Measurements from ENCODE around the gene SLC26A1. TPM values are rescaled to one million over a fixed set of nuclear protein-coding genes. Genes with fewer than 3 reads are reported as not detected.

Gene SLC26A1
- total RNA-seq, 1 experiment from 2014 or later, result 0.09 TPM

DNA sequence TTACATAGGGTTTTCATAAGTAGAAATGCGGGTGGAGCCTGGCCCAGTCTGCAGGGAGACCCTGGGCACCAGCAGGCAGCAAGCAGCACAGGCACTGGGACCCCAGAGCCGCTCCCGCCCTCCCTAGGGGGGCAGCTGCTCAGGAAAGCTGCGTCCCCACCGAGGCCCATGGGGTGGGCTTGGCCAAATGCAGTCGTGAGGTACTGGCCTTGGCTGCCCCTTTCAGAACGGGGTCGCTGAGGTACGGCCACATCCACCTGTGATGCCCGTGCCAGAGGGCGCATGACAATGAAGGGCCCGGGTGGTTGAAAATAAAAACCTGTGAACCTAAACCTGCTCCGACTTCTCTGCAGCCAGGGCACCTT lies 44.3 kb downstream of the SLC26A1 start:
- Histone ChIP-seq H2BK15ac (ENCODE audit: low read depth, low read length) (no peak overlapping the region), H3K18ac (ENCODE audit: insufficient read length, low read depth, low read length) (no peak overlapping the region), H3T11ph (ENCODE audit: low read length) (no peak overlapping the region), H2BK20ac (ENCODE audit: low read depth, low read length, poor library complexity, severe bottlenecking) (no peak overlapping the region), H3K23ac (ENCODE audit: insufficient read length, low read depth, low read length) (no peak overlapping the region), H4K91ac (ENCODE audit: insufficient read length, low read depth, low read length) (no peak overlapping the region), H2AK5ac (ENCODE audit: insufficient read length, low read length) (no peak overlapping the region), H3K9me3 (ENCODE audit: control insufficient read depth, low read depth, low read length) (no peaks in the 10 kb centered on the region), H3K27ac (ENCODE audit: insufficient read length, low read depth, low read length) (no peak overlapping the region), H4K20me1 (ENCODE audit: control insufficient read depth, insufficient read depth, insufficient read length) (no peaks in the 10 kb centered on the region), H3K79me2 (ENCODE audit: insufficient read depth, low read length) (no peaks in the 10 kb centered on the region), H4K8ac (replicated peaks; ENCODE audit: insufficient read length, low read depth, low read length) (no peak overlapping the region), H3K56ac (ENCODE audit: insufficient read length, low read depth, low read length) (no peak overlapping the region), H3K4ac (ENCODE audit: low read depth, low read length) (no peak overlapping the region), H3K9ac (ENCODE audit: extremely low read depth, insufficient read length, low read length) (no peak overlapping the region), H3K79me1 (ENCODE audit: insufficient read depth, low read depth, low read length, poor library complexity, severe bottlenecking) (no peaks in the 10 kb centered on the region), H2AFZ (ENCODE audit: low read length) (no peak overlapping the region), H3K4me2 (ENCODE audit: insufficient read depth, insufficient read length, low read length) (no peak overlapping the region), H2BK120ac (ENCODE audit: low read depth, low read length, poor library complexity, severe bottlenecking) (no peak overlapping the region), H2BK5ac (ENCODE audit: insufficient read length, low read length) (no peak overlapping the region), H3K27me3 (ENCODE audit: insufficient read depth, low read length) (no peaks in the 10 kb centered on the region), H3K23me2 (ENCODE audit: insufficient read length, low read depth, low read length, poor library complexity, severe bottlenecking) (no peaks in the 10 kb centered on the region), H2BK12ac (ENCODE audit: insufficient read length, low read depth, low read length) (no peak overlapping the region), H4K5ac (ENCODE audit: insufficient read length, low read depth, low read length) (no peak overlapping the region), H3K14ac (ENCODE audit: insufficient read depth, low read length) (no peak overlapping the region), H3K4me1 (ENCODE audit: insufficient read depth, low read length) (no peaks in the 10 kb centered on the region; the same call in 1 of the 2 replicates)
- H3K27ac Mint-ChIP-seq, result no peak overlapping the region; a peak in 1 of 7 replicates
- TF ChIP-seq, protein P1, sequence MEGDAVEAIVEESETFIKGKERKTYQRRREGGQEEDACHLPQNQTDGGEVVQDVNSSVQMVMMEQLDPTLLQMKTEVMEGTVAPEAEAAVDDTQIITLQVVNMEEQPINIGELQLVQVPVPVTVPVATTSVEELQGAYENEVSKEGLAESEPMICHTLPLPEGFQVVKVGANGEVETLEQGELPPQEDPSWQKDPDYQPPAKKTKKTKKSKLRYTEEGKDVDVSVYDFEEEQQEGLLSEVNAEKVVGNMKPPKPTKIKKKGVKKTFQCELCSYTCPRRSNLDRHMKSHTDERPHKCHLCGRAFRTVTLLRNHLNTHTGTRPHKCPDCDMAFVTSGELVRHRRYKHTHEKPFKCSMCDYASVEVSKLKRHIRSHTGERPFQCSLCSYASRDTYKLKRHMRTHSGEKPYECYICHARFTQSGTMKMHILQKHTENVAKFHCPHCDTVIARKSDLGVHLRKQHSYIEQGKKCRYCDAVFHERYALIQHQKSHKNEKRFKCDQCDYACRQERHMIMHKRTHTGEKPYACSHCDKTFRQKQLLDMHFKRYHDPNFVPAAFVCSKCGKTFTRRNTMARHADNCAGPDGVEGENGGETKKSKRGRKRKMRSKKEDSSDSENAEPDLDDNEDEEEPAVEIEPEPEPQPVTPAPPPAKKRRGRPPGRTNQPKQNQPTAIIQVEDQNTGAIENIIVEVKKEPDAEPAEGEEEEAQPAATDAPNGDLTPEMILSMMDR (conservative IDR thresholded peaks at IDR 0.05), result no peak
- H3K4me3 Mint-ChIP-seq, result no peak overlapping the region
- H3K36me3 Mint-ChIP-seq (ENCODE audit: insufficient read depth in 1 of 3, low read depth in 3 of 3), result no peaks in the 10 kb centered on the region; a peak in 1 of 7 replicates
- peaks cover 13 to 21% of the 10 kb centered on the region in 2 experiments for H3K4me1 Mint-ChIP-seq
- no peak for DNase-seq
- WGBS (ENCODE audit: extremely low coverage, insufficient read length, low lambda C conversion rate), result no CpG with 5 or more reads among the region's 13 CpGs
- H3K27me3 Mint-ChIP-seq (ENCODE audit: low read depth), result peaks cover 11% of the 10 kb centered on the region
- no peaks in the 10 kb centered on the region for H3K9me3 Mint-ChIP-seq

All from H9 (cell line).